ENCODE measurements around the gene TMEM167B.
"Not testable (repeated sequence)": the region's sequence is repeated elsewhere in the genome, so short reads cannot be mapped to it uniquely, and the experiment has no call there.

Gene TMEM167B

GRCh38 chr1:109114342-109114674, 23.7 kb downstream of the TMEM167B start:
- no peak for DNase-seq

GRCh38 chr1:109115685-109116084, 25.1 kb downstream of the TMEM167B start:
- DNase-seq = no peak

DNA sequence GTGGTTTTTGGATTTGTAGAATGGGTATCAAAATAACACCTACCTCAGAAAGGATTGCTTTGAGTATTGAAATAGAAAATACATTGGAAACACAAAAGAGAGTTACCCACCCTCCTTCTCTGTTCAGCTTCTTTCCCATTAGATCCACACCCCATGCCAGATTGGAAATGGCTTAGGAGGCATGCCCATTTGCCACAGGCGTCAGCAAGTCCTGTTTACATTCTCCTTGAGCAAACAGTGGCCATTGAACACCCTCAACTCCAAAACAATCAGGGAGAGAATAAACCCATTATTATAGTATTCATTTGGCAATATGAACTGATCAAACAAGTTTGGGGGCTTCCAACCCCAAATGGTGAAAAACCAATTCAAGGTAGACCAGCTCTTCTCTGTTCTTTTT, 25.7 kb downstream of the TMEM167B start:
- DNase-seq = no peak

GRCh38 chr1:109118089-109118488, 27.5 kb downstream of the TMEM167B start:
- no peak for DNase-seq

- DNase-seq = no peak
Measured at GRCh38 chr1:109120356-109120755, 29.8 kb downstream of the TMEM167B start.

DNA sequence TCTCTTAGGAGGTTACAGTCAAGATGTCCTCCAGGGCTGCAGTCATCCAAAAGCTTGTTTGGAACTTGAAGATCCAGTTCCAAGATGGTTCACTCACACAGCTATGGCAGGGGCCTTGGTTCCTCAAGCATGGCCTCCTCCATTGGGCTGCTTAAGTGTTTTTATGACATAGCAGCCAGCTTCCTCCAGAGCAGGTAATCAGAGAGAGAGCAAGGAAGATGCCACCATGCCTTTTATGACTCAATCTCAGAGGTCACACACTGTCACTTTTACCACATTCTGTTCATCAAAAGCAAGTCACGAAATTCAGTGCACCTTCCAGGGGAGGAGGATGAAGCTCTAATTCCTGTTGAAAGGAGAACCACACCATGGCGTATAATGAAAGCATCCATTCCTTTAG, 40.5 kb downstream of the TMEM167B start:
- no peak for DNase-seq

DNA sequence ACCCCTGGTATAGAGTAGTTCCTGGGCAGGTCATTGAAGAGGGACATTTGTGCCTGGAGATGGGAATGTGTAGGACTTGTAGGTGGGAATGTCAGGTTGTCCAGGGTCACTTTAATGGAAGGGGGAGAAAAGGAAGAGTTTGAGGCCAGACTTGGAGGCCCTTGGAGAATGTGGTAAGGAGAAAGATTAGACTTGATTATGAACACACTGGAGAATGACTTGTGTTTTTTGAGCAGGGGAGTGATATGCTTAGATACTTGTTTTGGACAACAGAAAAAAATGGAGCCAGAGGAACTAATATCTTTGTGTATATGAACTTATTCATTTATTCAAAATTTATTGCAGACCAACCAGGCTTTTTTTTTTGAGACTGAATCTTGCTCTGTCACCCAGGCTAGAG, 41.2 kb downstream of the TMEM167B start:
- no peak for DNase-seq

DNA sequence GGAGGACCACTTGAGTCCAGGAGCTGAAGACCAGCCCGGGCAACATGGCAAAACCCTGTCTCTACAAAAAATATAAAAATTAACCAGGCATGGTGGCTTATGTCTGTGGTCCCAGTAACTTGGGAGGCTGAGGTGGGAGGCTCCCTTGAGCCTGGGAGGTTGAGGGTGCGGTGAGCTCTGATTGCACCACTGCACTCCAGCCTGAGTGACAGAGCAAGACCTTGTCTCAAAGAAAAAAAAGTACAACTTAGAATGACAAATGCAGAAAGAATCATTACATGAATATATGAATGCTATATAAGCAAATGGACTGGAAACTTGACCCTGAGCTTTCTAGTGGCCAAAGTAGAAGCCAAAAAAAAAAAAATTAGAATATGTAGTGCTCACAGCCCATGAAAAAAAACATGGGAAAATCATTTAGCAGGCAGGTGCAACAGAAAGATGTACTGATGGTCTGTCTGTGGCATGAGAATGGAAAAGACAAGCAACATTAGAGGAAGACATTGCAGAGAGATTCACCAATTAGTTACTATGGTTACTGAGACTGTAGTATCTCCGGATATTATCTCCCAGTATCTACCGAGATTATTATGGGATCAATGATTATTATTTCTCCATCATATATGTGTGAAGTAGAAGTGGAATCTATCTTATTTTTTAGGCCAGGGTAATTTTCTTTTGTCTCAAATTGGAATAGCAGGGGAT, 42.6 kb downstream of the TMEM167B start:
- DNase-seq = no peak

GRCh38 chr1:109133815-109134214, 43.3 kb downstream of the TMEM167B start:
- DNase-seq = peak in 1 of 2 donors; percentile 37

DNA sequence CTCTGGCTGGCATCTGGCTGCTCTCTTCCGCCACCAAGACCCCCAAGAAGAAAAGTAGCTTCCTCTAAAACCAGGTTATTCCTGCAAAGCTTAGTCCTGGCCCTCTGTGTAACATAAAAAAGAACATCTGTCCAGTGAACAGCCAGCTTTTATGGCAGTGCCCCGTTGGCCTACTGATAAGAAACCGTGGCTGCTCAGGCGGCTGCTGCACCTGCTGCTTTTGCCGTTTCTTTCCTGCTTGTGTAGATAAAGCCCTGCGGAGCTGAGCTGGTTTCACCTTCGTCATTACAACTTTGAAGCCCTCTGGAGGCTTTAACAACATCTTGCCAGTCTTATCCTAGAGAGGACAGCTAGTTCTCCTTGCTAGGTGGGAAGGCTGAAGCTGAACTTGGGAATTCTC, 43.9 kb downstream of the TMEM167B start:
- no peak for DNase-seq

DNA sequence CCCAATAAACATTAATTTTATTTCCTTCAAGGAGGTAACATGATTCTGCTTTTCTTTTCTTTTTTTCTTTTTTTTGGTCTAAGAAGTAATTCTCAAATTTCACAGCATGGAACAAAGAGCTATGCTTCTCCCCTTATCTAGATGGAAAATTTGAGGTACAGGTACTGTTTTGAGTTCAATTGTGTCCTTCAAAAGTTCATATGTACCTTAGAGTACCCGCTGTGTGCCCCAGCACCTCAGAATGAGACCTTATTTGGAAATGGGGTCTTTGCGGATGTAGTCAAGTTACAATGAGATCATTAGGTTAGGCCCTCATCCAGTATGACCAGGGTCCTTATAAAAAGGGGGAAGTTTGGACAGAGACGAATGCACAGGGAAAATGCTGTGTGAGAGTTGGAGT, 45.4 kb downstream of the TMEM167B start:
- DNase-seq = no peak

DNA sequence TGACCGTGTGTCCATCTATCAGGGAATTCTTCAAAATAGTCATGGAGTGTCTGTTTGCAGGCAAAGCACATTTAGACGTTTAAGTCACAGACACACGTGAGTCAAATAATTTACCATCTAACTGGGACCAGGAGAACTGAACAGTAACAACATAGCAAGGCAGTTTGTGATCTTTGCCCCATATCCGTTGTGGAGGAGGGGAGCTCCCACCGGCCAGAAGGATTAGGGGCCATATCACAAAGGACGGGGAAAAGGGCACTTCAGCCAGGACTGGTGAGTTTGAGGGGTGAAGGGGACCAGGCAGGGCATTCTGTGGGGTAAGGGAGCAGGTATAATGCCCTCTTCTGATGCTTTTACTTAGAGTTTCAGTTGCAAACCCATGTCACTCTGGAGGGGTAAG, 46.2 kb downstream of the TMEM167B start:
- DNase-seq = no peak

DNA sequence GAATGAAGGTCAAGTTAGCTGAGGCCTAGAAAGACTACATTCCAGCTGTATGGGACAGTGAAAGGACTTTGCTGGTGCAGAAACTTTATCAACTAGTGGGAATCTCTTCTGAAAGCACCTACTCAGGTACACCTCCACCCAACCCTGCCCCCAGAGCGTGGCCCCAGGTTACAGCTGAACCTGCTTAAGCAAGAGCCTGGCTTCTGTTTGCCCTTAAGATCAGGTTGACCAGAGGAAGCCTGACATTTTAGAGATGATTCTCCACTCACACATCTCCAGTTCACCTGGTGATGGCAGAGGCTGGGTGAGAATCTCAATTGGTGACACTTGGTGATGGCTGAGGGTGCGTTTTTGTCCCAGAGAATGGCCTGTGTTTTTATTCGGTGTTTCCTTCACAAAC, 47.4 kb downstream of the TMEM167B start:
- DNase-seq = no peak

DNA sequence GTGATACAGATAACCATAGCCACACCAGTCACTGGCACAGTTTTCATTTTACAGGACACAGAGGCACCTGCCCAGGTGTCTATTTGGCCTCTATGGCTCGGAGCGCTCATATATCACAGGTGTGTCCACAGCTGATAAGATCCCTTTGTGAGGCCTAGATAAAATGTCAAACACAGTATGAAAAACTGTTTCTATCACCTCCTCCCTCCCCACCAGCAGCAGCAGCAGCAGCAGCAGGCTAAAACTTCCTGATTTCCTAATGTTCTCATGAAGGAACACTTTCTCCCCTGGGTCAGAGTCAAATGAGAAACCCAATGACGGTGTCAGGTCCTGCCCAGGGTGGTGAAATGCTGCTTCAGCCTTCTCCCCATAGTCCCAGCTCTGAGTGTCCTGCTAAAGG, 47.8 kb downstream of the TMEM167B start:
- no peak for DNase-seq

DNA sequence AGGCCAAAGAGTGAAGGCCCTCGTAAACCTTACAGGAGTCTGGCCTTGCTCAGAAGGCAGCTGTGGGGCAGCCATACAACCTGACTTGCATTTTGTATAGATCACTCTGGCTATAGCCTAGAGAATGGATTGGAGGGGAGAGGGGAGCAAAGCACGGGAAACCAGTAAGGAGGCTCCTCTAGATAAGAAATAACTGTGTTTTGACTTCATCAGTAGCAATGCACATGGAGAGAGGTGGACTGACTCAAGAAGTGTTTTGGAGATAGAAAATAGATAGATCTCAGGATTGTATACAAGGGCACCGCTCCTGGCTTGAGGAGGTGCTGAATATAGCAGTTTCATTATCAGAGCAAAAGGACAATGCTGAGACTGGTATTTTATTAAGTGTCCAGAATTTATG, 49.8 kb downstream of the TMEM167B start:
- DNase-seq = no peak

DNA sequence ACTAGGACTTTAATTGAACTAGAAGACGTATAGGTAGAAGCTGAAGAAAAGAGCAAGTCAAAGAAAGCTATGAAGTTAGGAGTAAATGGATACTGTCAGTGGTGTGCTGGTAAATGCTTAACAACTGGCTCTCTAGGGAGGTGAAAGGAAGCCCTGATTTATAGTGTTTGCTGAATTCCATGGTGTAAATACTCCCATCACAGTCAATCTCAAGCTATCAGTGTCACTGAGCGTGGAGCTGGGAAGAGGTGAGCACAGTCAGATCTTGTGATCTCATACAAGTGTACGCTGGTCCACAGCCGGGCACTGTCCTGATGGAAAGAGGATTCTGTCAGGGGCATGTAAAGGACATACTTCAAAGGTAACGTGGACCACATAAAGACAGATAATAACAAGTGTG, 51.7 kb downstream of the TMEM167B start:
- DNase-seq = no peak

DNA sequence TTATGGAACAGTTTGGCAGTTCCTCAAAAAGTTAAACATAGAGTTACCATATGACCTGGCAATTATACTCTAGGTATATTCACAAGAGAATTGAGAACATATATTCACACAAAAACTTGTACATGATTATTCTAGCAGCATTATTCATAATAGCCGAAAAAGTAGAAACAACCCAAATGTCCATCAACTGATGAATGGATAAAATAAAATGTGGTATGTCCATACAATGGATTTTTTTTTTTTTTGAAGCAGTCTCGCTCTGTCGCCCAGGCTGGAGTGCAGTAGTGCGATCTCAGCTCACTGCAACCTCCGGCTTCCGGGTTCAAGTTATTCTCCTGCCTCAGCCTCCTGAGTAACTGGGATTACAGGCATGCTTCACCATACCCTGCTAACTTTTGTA, 52.2 kb downstream of the TMEM167B start:
- not testable (repeated sequence) for DNase-seq
